ENCODE results near the gene CD47.

CD47 gene

GRCh38 chr3:108117241-108117775 lies 26.5 kb upstream of the CD47 start:
- DNase-seq (ENCODE audit: low read depth) = peak; percentile 56

- no peak for DNase-seq (ENCODE audit: low read depth)
Measured at GRCh38 chr3:108114423-108115065, 23.7 kb upstream of the CD47 start.

DNA sequence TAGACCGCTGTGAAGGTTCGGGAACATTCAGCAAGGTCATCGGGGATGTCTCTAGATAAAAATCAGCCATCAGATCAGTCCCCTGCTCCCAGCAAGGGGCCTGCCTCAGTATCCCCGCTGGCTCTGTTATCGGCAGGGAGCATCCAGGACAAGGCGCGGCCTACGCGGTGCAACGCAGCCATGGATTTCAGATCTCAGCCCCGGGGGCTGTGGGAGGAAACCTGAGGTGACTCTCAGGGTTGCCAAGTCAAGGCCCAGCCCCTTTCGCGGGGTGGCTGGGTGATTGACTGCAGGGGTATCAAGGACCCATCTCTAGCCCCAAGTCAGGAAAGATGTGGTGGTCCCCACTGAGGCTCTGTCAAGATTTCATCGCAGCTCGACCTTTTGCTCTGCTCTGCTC lies 23.1 kb upstream of the CD47 start:
- no peak for DNase-seq (ENCODE audit: low read depth)

DNA sequence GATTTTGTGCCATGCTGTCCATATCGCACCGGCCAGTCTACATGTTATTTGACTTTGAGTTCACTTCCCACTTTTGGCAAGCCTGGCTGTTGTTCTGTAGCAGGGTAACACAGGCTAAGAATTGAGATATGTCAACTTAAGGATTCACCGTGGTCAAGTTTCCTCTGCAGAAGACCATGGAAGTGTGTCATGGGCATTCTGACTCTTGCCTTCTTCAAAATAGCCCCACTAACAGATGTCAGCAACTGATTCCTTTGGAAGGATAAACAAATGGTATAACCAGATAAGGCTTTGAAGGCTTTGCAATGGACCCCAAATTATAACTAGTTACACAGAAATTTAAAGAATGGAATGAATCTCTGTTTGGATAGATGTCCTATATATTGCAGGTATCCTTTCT lies 20.1 kb upstream of the CD47 start:
- DNase-seq (ENCODE audit: low read depth) = no peak

GRCh38 chr3:108108416-108108815 lies 17.6 kb upstream of the CD47 start:
- no peak for DNase-seq (ENCODE audit: low read depth)

- DNase-seq (ENCODE audit: low read depth) = no peak
Measured at GRCh38 chr3:108106449-108106848, 15.6 kb upstream of the CD47 start.

DNA sequence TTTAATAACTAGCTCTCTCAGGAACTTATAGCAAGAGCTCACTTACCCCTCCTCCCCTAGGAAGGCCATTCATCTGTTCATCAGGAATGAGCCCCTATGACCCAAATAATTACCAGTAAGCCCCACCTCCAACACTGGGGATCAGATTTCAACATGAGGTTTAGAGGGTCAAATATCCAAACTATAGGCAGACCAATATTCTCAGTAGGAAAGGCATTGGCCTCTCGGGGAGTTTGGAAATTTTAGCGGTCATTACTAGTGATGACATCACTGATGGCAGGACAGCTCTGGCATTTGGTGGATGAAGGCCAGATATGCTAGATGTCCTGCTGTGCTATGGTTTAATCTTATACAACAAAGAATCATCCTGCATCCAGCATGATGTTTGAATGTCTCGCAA lies 15.2 kb upstream of the CD47 start:
- DNase-seq (ENCODE audit: low read depth) = peak; percentile 75

DNA sequence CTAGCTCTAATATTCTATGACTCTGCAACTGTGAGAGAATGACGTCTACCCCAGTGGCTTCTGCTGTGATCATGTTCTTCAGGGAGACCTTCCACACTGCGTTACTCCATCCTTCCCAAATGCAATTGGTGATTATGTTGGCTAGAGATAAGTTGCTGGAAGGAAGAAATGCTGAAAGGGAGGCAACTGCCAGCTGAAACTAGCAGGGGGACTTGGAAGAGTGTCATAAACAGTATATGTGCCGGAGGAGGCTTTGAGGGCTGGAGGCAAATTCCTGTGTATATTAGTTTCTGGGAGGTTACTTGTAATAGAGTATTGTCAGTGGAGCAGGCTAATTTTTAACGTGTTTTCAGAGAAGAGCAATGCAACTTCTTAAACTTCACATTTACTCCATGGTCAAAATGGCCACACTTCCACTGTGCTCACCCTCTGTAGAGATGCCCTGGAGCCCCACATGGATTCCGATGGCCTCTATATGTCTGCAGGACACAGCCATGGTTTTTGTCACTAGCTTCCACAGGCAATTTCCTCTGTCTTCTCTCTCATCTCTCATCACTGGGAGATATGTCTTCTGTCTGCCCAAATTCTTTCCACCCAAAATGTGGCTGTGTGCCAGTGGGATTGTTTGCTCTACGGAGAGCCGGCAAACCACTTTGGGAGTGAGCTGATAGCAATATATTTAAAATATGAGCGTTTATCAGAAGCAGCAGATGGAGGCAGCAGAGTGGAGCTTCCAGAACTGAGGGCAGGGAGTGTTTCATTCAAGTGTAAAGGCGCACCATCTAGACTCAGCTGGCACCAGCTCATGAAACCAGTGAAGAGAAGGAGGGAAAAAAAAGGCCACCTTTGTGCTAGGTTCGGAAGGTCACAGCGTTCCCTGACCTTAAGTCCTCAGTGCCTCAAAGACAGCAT lies 13.3 kb upstream of the CD47 start:
- no peak for DNase-seq (ENCODE audit: low read depth)

GRCh38 chr3:108103040-108103751 lies 12.4 kb upstream of the CD47 start:
- DNase-seq (ENCODE audit: low read depth) = no peak

DNA sequence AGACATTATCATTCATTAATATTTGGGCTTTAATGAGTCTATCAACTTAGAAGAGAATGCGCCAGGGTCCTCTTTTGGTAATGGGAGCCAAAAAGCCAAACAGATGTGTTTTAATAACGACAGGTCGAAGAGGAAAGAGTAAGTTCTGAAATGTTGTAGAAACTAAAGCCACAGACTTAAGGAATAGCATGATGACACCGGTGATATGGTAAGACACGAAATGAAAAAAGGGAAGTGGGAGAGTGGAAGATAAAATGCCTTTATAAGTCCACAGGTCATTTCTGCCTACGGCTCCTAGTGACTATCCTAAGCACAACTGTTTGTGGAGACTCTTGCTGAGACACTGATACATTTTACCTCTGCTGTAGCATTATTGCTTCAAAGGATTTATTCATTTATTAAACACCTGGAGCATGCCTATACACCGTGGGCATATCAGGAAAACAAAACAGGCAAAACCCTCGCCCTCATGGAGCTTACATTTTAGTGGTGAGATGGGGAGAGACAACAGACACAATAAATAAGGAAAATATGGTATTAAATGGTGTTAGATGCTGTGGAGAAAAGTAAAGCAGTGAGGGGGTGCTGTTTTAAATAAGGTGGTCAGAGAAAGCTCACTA lies 11.7 kb upstream of the CD47 start:
- DNase-seq (ENCODE audit: low read depth) = no peak

DNA sequence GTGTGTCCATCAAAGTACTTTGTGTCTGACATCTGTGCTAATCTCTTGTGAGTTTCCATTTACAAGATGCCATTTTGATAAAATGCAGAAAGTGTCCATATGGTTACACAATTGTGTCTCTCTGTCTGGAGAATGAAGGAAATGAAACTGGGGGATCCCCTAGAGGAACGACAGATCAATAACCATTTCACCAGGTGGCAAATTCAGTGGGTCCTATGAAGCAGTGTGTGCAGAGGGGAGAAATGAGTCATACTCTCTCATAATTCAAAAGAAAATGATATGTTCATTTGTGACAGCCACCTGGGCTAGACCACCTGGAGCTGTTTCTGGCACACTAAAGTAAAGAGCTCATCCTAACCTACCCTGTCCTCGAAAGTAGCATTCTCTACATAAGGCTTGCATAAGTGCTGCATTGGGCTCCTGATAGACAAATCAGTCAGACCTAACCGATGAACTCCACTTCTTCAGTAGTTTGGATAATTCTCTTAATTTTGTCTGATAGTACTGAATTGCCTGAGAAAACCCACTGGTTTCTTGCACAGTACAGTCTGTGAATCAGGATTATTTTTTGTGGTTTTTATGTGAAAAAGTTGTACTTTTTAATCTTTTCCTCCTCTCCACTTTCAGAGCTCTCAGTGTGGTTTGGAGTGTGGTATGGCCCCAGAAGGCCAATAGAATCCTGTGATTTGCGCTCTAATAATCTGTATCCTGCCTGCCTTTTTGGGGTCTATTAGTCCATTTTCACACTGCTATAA lies 10.3 kb upstream of the CD47 start:
- DNase-seq (ENCODE audit: low read depth) = no peak

- DNase-seq (ENCODE audit: low read depth) = no peak
Measured at GRCh38 chr3:108099679-108100428, 9.0 kb upstream of the CD47 start.

DNA sequence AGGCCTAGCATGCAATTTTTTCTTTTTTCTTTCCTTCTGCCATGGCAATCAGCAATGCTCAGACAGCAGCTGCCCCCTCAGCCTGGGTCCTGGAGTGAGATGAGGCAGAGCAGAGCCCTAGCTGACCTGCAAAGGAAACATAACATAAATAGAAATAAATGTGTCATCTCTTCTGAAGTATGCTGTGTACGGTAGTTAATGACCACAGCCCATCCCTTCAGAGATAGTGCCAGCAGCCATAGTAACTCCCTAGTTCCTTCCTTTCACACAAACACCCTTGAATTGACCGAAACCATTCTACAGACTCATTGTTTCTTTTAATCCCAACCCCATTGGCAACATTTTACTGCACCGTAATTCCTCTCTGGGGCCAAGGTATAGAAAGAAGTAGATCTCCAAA lies 8.4 kb upstream of the CD47 start:
- DNase-seq (ENCODE audit: low read depth) = peak; percentile 62

DNA sequence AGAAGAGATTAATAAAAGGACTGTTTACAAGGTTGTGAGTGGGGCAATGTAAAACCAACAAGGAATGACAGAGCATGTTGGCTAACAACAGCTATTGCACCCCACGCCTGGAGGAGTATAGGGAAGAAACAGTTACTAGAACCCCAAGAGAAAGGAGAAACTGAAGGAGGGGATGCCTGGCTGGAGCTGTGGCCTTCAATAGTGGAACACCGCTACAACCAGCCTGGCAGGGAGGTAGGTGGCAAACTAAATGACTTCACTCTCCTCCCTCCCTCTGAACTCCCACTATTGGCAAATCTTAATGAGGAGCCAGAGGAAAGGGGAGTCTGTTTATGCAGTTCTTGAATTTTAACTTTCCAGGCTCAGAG lies 7.2 kb upstream of the CD47 start:
- DNase-seq (ENCODE audit: low read depth) = no peak

- DNase-seq (ENCODE audit: low read depth) = no peak
Measured at GRCh38 chr3:108097322-108098002, 6.6 kb upstream of the CD47 start.

- peak; percentile 26 for DNase-seq (ENCODE audit: low read depth)
Measured at GRCh38 chr3:108096532-108097321, 5.9 kb upstream of the CD47 start.

DNA sequence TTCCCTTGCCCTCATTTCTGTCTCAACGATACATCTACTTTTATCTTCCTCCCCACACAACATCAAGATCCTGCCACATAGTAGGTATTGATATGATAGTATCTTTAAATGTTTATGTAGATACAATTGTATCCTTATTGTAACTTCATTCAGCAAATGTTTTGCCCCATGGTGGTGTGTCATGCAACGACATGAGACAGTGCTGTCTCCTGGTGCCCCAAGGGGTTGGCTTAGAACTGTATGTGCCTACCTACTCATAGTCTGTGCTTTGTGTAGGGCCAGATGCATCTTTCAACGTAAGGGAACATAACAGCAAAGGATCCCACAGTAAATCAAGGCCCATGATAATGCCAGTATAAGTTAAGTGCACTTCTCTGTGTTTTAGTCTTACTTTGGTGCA lies 2.8 kb upstream of the CD47 start:
- no peak for DNase-seq (ENCODE audit: low read depth)

GRCh38 chr3:108093021-108093420 lies 2.2 kb upstream of the CD47 start:
- DNase-seq (ENCODE audit: low read depth) = no peak

- DNase-seq (ENCODE audit: low read depth) = no peak
Measured at GRCh38 chr3:108092501-108092900, 1.7 kb upstream of the CD47 start.
